NCI-H748 (cell line): ENCODE data around the gene CABLES2.
A peak's percentile ranks its signal among the peaks of the same experiment; 100 is the strongest.

Experiments
- DNase-seq: peaks from one replicate; lab custom pipeline; 2025; ENCODE audit not compliant: unreplicated experiment; lab: John Stamatoyannopoulos, UW

Gene CABLES2, protein sequence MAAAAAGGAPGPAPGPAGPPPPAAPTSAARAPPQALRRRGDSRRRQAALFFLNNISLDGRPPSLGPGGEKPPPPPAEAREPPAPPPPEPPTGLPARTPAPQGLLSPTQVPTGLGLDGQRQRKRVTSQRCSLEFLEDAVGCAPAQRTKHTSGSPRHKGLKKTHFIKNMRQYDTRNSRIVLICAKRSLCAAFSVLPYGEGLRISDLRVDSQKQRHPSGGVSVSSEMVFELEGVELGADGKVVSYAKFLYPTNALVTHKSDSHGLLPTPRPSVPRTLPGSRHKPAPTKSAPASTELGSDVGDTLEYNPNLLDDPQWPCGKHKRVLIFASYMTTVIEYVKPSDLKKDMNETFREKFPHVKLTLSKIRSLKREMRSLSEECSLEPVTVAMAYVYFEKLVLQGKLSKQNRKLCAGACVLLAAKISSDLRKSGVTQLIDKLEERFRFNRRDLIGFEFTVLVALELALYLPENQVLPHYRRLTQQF

DNA sequence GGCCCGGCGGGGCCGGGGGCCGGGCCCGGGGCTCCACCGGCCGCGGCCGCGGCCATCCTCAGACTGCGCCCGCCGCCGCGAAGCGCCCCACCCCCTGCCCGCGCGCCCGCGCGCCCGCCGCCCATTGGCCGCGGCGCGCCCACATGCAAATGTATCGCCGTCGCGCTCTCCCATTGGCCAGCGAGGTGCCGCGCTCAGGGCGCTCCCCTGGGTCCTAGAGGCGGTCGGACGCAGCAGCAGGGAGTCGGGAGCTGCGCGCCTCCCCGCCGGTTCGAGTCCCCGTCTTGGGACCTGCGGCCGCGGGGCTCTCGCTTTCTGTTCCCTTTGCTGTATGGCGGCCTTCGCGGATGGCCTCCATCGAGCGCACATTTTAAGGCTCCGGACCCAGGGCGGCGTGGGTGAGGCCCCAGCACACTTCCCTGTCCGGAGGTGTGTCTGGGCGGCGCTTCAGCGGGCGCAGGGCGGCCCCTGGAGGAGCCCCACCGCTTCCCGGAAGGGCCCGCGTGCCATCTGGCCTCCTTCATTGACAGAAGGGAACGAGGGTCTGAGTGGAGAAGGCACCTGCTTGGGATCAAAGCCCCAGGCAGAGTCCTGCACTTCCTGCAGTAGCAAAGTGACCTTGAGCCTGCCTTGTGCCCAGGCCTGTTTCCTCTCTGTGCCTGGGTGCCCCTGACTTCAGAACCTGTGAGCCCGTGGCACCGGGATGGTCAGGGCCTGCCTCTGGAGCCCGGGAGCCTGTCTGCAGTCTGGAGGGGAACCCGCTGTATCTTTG lies at the start of gene CABLES2:
CABLES2 (minus strand) TSS at position 65 of the 772 bp plus-strand sequence; CDS start at position 56, 9 bp downstream.
- DNase-seq = peak; percentile 92

GRCh38 chr20:62455929-62456328 lies 48.8 kb upstream of the CABLES2 start:
- DNase-seq = no peak

DNA sequence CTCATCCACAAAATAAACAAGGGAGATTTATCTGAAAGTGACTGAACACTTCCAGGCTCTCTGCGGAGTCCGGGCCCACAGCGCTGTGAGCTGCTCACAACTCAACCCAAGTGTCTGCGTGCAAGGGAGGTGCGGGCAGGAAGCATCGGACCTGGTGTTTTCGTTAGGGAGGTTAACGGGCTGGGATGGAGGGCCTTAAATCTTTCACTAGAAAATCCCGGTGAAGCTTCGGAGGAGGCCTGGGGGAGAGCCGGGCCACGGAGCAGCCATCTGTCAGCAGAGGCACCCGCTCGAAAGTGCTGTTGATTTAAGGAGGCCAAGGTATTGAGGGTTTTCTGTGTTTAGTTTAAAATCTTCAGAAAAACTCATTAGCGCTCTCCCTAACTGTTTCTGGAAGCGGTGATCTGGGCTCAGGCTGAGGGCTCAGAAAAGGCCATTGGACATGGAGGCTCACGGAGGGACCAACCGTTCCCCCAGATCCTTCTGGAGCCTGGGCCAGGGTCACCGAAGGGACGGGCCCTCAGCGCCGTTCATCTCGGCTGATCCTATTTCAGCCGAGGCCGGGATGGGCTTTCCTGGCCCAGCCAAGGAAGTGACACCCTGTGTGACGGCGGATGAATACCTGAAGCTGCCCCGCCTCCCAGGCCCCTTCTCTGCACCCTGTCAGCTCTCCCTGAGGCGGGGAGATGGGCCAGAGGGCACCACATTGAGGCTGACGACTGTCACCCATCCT lies 48.0 kb upstream of the CABLES2 start:
- no peak for DNase-seq

DNA sequence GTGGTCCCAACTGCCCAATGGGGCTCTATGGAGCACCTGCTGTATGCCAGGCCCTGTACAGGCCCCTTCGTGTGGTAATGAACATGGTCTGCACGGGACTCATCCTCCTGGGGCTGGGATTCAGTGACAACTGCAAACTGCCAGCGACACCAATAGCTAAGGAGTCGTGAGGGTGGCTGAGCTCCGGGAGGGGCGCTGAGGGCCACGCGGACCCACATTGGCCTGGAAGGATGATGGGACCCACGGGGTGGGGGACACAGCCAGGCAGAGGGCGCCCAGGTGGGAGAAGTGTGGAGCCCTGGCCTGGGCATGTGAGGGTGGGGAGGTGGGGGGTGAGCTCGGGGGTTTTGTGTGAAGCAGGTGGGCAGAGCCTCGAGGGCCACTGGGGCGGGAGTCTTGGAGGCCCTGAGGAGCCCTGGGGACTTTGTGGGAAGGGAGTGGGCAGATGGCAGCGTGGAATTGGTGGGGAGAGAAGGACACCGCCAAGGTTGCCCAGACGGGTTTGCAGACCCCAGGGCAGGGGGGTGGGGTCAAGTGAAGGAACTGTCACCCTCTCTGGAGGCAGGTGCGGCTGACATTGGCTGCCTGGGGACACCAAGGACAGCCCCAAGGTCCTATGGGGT lies 46.2 kb upstream of the CABLES2 start:
- DNase-seq = no peak

DNA sequence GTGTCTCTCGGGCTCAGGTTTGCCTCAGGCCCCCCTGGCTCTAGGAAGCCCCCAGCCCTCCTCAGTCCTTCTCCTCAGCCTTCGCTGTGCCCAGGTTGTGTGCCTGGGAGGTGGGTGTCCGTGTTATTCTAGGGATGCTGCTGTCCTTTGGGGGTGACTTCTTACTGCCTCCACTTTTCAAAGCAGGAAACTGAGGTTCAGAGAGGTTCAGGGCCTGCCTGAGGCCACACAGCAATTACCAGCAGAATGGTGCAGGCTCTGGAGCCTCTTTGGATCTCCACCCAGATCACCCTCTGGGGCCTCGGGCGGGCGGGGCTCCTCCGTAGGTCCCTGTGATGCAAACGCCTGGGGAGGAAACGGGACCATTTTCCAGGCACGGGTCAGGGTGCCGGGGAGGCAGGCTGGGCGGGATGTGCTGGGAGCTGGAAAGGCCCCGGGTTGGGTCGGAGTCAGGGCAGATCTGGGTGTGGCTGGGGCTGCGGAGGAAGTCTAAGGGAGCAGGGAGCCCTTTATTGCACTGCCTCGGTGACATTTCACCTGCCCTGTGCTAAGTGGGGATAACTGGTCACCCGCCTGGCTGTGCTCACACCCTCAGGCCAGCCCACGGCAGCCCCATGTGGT lies 45.5 kb upstream of the CABLES2 start:
- DNase-seq = no peak

- DNase-seq = no peak
Measured at GRCh38 chr20:62451970-62452369, 44.9 kb upstream of the CABLES2 start.

DNA sequence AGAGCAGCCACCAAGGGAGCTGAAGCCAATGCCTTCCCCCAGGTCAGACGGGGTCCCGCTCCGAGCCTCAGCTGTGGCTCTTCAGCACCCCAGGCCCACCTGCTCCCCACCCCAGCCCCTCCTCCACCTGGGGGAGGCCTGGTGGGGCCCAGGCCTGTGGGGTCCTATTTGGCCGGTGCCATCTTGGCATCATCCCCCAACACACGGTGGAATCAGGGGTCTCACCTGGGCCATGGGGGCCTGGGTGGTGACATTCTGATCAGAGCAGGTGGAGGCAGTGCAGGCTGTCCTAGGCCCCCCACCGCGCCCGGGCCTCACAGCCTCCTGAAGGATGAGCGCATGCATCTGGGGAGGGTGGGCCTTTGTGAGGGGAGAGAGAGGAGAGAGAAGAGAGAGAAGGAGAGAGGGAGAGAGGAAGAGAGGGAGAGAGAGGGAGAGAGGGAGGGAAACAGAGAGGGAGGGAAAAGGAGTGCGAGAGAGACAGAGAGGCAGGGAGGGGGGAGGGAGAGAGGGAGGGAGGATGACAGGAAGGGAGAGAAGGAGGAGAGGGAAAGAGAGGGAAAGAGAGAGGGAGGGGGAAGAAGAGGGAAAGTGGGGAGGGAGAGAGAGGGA lies 44.2 kb upstream of the CABLES2 start:
- no peak for DNase-seq

- no peak for DNase-seq
Measured at GRCh38 chr20:62449951-62450691, 43.0 kb upstream of the CABLES2 start.

GRCh38 chr20:62448788-62449187 lies 41.7 kb upstream of the CABLES2 start:
- DNase-seq = no peak

DNA sequence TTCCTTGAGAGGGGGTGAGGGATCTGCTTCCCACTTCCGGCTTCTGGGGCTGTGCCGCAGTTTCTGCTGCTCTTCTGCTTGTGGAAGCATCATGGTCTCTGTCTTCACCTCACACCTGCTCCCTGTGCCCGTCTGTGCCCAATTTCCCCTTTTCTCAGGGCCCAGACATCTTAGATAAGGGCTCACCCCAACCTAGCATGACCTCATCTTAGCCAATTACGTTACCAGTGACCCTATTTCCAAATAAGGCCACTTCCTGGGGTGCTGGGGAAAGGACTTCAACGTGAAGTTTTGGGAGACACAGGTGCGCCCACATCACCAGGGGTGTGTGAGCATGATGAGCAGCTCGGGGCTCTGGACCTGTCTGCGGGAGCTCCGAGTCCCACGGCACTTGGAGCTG lies 41.0 kb upstream of the CABLES2 start:
- DNase-seq = no peak

DNA sequence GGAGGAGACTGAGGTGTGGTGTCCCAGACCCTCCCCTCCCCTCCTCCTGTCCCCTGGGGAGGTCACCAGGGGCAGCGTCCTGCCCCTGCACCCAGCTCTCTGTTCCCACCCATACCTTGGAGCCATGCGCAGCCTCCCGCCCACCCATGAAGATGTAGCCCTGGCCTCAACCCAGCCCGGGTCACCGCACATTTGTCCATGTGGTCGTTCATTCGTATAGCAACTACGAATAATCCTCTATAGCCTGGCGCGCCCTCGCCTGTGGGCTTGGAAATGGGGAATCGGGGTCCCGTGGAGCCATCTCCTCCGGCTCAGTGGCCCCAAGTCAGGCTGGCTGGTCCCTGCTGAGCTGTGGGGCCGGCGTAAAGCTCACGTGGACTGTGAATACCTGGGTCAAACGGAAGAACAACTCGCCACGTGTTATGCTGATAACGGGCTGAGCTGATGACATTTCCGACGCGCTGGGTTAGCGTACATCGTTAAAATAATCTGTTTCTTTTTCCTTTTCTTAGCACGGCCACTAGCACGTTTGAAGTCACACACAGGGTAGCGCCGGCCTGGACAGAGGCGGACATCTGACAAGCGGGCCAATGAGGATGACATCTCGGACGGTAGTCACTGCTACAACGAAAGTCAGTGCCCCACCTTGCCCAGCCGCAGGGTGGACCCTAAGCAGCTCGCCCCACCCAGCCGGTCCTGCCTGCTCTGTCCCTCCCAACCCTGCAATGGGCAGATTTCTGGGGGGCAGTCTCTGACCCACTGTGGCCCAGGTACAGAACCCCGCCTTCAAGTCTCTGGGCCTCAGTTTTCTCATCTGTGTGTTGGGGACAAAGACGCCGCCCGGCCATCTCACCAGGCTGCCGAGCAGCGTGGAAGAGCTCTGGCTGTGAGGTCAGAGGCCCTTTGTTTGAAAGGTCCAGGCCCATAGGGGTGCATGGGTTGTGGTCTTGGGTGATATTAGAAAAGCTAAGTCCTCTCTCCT lies 40.1 kb upstream of the CABLES2 start:
- DNase-seq = no peak

GRCh38 chr20:62446481-62446880 lies 39.4 kb upstream of the CABLES2 start:
- DNase-seq = no peak

DNA sequence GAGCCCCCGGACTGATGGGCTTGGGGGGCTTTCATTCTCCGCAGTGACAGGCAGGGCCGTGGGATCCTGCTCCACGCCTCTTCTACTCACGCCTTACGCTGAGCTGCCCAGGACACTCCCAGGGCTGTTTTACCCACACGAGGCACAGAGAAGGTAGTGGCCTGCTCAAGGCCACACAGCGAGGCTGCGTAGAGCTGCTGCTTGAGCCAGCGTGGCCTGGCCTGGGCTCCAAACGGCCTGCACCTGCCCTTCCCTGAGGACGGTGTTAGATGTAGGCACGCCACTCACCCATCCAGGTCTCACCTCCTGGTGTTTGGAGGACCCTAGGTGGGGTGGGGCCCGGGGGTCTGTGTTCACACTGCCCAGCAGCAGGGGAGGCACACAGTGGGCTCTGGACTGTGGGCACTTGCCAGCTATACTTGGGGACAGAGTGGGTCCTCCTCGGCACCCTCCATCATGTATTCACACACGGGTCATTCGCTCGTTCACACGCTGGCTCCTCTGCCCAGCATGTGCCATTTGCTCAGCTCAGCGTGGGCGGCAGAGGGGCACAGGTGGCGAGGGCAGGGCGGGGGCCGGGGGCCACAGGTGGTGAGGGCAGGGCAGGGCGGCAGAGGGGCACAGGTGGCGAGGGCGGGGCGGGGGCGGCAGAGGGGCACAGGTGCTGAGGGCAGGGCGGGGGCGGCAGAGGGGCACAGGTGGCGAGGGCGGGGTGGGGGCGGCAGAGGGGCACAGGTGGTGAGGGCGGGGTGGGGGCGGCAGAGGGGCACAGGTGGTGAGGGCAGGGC lies 38.7 kb upstream of the CABLES2 start:
- DNase-seq = no peak

- DNase-seq = no peak
Measured at GRCh38 chr20:62444286-62444685, 37.2 kb upstream of the CABLES2 start.

DNA sequence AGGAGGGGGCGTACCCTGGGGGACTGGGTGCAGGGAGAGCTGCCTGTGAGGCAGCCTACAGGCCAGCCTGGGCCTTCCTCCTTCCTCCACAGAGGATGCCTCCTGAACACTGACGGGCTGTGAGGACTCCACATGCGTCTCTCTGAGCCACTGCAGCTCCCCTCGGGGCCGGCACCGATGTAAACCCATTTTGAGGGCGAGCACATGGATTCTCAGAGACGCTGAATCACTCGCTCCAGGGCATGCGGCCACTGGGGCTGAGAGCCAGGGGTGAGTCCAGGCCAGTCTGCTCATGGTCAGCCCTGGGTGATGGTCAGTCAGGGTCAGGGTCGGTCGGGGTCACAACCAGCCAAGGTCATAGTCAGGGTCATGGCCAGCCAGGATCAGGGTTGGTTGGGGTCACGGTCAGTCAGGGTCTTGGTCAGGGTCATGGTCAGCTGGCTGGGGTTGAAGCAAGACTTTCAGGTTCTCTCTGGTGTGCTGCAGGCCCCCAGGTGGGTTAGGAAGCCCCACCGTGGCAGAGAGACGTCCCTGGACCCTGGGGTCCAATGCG lies 35.0 kb upstream of the CABLES2 start:
- DNase-seq = no peak

DNA sequence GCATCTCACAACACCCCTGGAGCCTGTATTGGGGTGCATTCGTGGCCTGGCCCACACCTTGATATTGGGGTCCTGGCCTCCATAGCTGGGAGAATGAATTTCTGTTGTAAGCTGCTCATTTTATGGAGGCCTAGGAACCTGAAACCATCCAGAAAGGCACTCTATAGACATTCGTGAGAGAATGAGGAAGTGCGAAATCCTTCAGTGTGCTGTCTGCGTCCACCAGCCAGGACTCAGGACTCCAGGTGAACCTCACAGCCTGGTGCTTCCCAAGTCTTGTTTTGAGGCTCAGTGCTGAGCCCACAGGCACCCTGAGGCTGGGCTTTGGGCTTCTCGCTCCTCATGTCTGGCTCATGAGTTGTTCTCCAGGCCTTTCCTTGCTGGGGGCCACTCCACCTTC lies 32.1 kb upstream of the CABLES2 start:
- DNase-seq = no peak

GRCh38 chr20:62437927-62438326 lies 30.8 kb upstream of the CABLES2 start:
- no peak for DNase-seq
